Activated CD4-positive, alpha-beta T cell treated with anti-CD3 and anti-CD28 coated beads, Interleukin-2, amount 50 U/mL, for 16 hours (primary cell): Measurements from ENCODE around the gene NTF4.
"Not testable (repeated sequence)": the region's sequence is repeated elsewhere in the genome, so short reads cannot be mapped to it uniquely, and the experiment has no call there.

Experiments used
- DNase-seq: peaks from one replicate; pipeline ENCODE4 v3.0.0-alpha.2; 2020

The NTF4 gene

GRCh38 chr19:49086296-49086695 is 21.7 kb upstream of the NTF4 start:
- DNase-seq, result no peak

GRCh38 chr19:49085868-49086232 is 21.2 kb upstream of the NTF4 start:
- DNase-seq, result no peak

GRCh38 chr19:49085020-49085867 is 20.6 kb upstream of the NTF4 start, which contains the start of gene SNRNP70:
TSS of gene SNRNP70 (plus strand) at chr19:49085451. CDS start at chr19:49086415, 964 bp downstream.
- DNase-seq, result peak; percentile 100

GRCh38 chr19:49084206-49085019 is 19.8 kb upstream of the NTF4 start:
- DNase-seq, result no peak

- DNase-seq, result no peak
Measured at GRCh38 chr19:49081273-49081672, 16.7 kb upstream of the NTF4 start.

GRCh38 chr19:49080392-49080791 is 15.8 kb upstream of the NTF4 start:
- no peak for DNase-seq

- peak; percentile 30 for DNase-seq
Measured at GRCh38 chr19:49074869-49075268, 10.3 kb upstream of the NTF4 start.

- no peak for DNase-seq
Measured at GRCh38 chr19:49073514-49074378, 9.1 kb upstream of the NTF4 start.

- no peak for DNase-seq
Measured at GRCh38 chr19:49071860-49072547, 7.4 kb upstream of the NTF4 start.

GRCh38 chr19:49070416-49070815 is 5.8 kb upstream of the NTF4 start:
- no peak for DNase-seq

GRCh38 chr19:49069026-49069425 is 4.4 kb upstream of the NTF4 start:
- DNase-seq, result no peak

- DNase-seq, result no peak
Measured at GRCh38 chr19:49067554-49067953, 2.9 kb upstream of the NTF4 start.

- no peak for DNase-seq
Measured at GRCh38 chr19:49065905-49066512, 1.4 kb upstream of the NTF4 start.

GRCh38 chr19:49064029-49064629 is 489 bp downstream of the NTF4 start:
- no peak for DNase-seq

GRCh38 chr19:49061445-49061844 is 3.2 kb downstream of the NTF4 start:
- DNase-seq, result no peak

GRCh38 chr19:49061000-49061399 is 3.6 kb downstream of the NTF4 start:
- no peak for DNase-seq

GRCh38 chr19:49059053-49059452 is 5.6 kb downstream of the NTF4 start:
- DNase-seq, result no peak

GRCh38 chr19:49058562-49058961 is 6.1 kb downstream of the NTF4 start:
- peak; percentile 22 for DNase-seq

- peak; percentile 32 for DNase-seq
Measured at GRCh38 chr19:49057636-49058234, 6.9 kb downstream of the NTF4 start, which contains the start of gene CGB7. TSS of gene CGB7 (minus strand) at chr19:49057749. CDS start at chr19:49055375, 2,374 bp downstream.

- not testable (repeated sequence) for DNase-seq
Measured at GRCh38 chr19:49056902-49057596, 7.6 kb downstream of the NTF4 start.
